Stimulated activated naive CD8-positive, alpha-beta T cell treated with anti-CD3 and anti-CD28 coated beads, Interleukin-15, amount 100 ng/mL, for 72 hours (primary cell): ENCODE results near the gene AMH.

Source experiments
- ATAC-seq: fragments of 150-1000 bp; cut with Tn5 transposase; 2 replicates; pipeline ENCODE4 v1.10.0; 2021; ENCODE audit warnings: mild to moderate bottlenecking, moderate library complexity
- DNase-seq, 2 donors: peaks; one replicate each; pipeline ENCODE4 v3.0.0; 2021 to 2022
- H3K27ac Mint-ChIP-seq, 2 donors: one replicate each; pipeline ENCODE4 v1.8.0; 2022; ENCODE audit warnings: mild to moderate bottlenecking in 2 of 2, mixed read lengths in 2 of 2, moderate library complexity in 2 of 2
- H3K27me3 Mint-ChIP-seq: one replicate; pipeline ENCODE4 v1.8.0; 2022; ENCODE audit warnings: mixed read lengths
- H3K4me1 Mint-ChIP-seq: one replicate; pipeline ENCODE4 v1.8.0; 2022; ENCODE audit warnings: mild to moderate bottlenecking, mixed read lengths
- H3K4me3 Mint-ChIP-seq, 2 donors: one replicate each; pipeline ENCODE4 v1.8.0; 2022; ENCODE audit warnings: mild to moderate bottlenecking in 2 of 2, mixed read lengths in 2 of 2, moderate library complexity in 1 of 2
- H3K9me3 Mint-ChIP-seq, 2 donors: one replicate each; pipeline ENCODE4 v1.8.0; 2022; ENCODE audit warnings: mixed read lengths in 2 of 2

The AMH gene

DNA sequence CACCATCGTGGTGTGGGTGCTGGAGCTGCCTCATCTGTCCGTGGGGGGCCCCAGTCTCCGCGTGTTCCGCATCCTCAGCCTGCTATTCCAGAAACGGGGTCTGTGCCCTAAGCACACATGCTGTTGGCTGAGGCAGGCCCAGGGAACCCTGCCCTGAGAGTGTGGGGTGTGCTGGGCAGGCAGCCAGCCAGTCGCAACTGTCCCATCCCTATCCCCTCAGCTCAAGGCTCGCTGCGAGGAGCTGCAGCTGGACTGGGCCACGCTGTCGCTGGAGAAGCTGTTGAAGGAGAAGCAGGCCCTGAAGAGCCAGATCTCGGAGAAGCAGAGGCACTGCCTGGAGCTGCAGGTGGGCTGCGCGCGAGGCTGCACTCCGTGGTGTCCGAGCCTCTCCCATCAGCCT, 34.9 kb upstream of the AMH start:
- no peaks in the 10 kb centered on the region for H3K27me3 Mint-ChIP-seq
- DNase-seq (no peak), ATAC-seq (no peak)
- H3K9me3 Mint-ChIP-seq: no peaks in the 10 kb centered on the region
- no peak overlapping the region for H3K4me3 Mint-ChIP-seq
- H3K4me1 Mint-ChIP-seq: peaks cover 23% of the 10 kb centered on the region
- H3K27ac Mint-ChIP-seq: no peak overlapping the region

DNA sequence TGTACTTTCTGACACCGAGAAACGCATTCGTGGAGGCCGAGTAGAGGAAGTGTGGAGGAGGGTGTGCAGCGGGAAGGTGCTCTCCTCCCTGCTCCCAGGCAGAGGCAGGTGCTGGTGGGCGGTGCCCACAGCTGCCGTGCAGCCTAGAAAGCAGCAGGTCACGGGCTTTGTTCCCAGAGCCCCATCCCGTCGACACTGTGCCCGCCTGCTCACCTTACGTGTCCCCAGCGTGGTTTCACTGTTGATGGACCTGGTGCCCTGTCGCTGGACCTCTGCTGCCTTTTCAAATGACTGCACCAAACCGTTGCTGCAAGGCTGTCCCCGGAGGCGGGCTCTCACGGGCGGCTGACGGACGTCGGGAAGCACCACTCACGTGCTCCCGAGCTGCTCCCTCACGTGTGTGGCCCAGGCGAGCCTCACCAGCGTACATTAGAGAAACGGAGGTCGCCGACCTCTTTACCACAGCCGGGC, 33.8 kb upstream of the AMH start:
- Mint-ChIP-seq H3K4me1 (peaks cover 28% of the 10 kb centered on the region), H3K27me3 (no peaks in the 10 kb centered on the region), H3K27ac (peak overlapping the region in 1 of 2 donors; percentile 42), H3K4me3 (no peak overlapping the region), H3K9me3 (no peaks in the 10 kb centered on the region)
- no peak for DNase-seq
- no peak for ATAC-seq

DNA sequence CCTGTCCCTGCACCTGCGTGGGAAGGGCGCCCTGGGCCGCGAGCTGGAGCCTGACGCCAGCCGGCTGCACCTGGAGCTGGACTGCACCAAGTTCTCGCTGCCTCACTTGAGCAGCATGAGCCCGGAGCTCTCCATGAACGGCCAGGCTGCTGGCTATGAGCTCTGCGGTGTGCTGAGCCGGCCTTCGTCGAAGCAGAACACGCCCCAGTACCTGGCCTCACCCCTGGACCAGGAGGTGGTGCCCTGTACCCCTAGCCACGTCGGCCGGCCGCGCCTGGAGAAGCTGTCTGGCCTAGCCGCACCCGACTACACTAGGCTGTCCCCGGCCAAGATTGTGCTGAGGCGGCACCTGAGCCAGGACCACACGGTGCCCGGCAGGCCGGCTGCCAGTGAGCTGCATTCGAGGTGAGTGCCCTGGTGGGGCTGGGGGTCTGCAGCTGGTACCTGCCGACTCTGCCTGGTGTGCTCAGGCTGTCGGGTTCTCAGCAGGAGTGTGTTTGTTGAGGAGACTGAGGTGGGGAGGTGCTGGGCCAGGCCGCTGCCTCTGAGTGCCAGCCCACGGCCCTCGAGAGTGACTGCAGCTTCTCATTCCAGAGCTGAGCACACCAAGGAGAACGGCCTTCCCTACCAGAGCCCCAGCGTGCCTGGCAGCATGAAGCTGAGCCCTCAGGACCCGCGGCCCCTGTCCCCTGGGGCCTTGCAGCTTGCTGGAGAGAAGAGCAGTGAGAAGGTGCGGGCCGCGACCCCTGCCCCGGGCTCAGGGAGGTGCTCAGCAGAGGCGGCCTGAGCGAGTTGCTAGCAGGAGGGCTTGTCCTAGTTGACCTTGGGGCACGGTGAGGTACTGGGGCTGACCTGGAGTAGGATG, 32.5 kb upstream of the AMH start:
- Mint-ChIP-seq H3K27ac (no peak overlapping the region), H3K27me3 (no peaks in the 10 kb centered on the region), H3K4me1 (peaks cover 28% of the 10 kb centered on the region), H3K9me3 (no peaks in the 10 kb centered on the region), H3K4me3 (no peak overlapping the region)
- ATAC-seq (no peak), DNase-seq (no peak)

DNA sequence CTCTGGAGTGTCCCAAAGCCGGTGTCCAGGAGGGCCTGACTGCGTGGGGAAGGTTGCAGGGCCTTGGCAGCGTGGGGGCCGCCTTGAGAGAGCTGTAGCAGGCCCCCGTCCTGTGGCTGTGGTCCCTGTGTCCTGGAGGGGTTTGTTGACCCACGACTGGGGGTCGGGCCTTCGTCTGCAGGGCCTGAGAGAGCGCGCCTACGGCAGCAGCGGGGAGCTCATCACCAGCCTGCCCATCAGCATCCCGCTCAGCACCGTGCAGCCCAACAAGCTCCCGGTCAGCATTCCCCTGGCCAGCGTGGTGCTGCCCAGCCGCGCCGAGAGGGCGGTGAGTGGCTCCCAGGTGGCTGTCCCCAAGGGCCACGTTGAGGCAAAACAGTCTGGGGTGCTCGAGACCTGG, 31.5 kb upstream of the AMH start:
- no peak overlapping the region for H3K27ac Mint-ChIP-seq
- ATAC-seq (no peak), DNase-seq (no peak)
- H3K4me3 Mint-ChIP-seq: no peak overlapping the region
- H3K4me1 Mint-ChIP-seq: peaks cover 32% of the 10 kb centered on the region
- no peaks in the 10 kb centered on the region for H3K27me3 Mint-ChIP-seq
- no peaks in the 10 kb centered on the region for H3K9me3 Mint-ChIP-seq

DNA sequence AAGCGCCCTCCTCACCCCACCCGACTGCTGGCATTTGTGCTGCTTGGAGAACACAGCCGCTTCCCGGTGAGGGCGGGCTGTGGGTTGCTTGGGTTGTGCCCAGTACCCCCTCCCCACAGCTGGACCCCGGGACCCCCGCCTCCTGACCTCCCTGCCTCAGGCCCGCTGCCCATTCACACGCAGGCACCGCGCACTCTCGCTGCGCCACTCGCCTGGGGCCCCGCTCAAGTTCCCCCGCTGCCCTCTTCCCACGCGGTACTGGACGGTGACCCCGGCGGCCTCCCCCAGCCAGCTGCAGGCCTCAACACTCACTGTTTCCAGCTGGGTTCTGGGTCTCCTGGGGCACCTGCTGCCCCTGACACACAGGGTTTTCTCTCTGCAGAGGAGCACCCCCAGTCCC, 29.4 kb upstream of the AMH start:
- H3K27ac Mint-ChIP-seq: peak overlapping the region in 1 of 2 donors; percentile 92
- H3K9me3 Mint-ChIP-seq: no peaks in the 10 kb centered on the region
- no peaks in the 10 kb centered on the region for H3K27me3 Mint-ChIP-seq
- no peak overlapping the region for H3K4me3 Mint-ChIP-seq
- DNase-seq (no peak), ATAC-seq (peak; percentile 7)
- H3K4me1 Mint-ChIP-seq: peaks cover 32% of the 10 kb centered on the region

DNA sequence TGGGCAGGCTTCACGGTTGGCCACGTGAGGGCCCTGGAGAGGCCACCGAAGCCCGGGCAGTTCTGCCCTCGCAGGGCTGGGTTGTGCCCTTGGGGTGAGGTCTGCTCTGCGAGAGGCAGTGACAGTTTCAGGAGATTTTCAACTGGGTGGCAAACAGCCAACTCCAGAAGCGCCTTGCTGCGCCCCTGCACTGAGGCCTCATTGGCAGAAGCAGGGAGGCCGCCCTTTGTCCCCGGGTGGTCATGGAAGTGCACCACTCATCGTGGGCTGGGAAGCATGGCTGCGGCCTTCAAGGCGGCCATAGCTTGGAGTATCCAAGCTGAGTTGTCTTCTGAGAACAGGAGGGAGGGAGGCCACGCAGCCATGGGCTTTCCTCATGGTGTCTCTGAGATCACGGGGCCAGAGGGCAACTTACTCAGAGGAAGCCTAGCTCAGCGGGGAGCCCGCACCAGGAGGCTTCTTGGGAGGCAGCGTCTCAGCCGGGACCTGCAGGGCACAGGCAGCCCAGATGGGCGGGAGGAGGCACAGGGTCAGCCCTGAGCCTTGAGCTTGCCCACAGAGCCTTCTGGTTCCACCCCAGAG, 27.8 kb upstream of the AMH start:
- ATAC-seq (no peak), DNase-seq (no peak)
- Mint-ChIP-seq H3K4me1 (peaks cover 22% of the 10 kb centered on the region), H3K27ac (no peak overlapping the region), H3K9me3 (no peaks in the 10 kb centered on the region), H3K4me3 (no peak overlapping the region), H3K27me3 (no peaks in the 10 kb centered on the region)

DNA sequence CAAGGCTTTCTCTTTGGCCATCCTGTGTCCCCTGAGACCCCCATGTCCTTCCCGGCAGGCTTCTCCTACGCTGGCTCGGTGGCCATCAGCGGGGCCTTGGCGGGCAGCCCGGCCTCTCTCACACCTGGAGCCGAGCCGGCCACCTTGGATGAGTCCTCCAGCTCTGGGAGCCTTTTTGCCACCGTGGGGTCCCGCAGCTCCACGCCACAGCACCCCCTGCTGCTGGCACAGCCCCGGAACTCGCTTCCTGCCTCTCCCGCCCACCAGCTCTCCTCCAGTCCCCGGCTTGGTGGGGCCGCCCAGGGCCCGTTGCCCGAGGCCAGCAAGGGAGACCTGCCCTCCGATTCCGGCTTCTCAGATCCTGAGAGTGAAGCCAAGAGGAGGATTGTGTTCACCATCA, 27.2 kb upstream of the AMH start:
- ATAC-seq: no peak
- H3K27ac Mint-ChIP-seq: no peak overlapping the region

DNA sequence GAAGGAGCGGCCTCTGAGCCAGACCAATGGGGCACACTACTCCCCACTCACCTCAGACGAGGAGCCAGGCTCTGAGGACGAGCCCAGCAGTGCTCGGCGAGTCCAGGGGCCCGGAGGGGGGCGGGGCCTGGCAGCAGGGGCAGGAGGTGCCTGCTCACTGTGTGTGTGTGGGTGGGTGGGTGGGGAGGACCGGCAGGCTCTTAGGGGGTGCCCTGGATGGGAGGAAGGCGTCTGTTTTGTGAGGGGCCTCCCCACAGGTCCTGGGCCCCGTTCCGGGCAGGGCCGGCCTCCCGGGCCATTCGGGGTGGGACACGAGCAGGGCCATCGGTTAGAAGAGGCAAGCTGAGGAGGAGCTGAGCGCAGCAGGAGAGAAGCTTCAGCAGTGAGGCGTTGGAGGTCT, 25.7 kb upstream of the AMH start:
- H3K27me3 Mint-ChIP-seq: no peaks in the 10 kb centered on the region
- ATAC-seq: no peak
- H3K4me3 Mint-ChIP-seq: no peak overlapping the region
- no peaks in the 10 kb centered on the region for H3K9me3 Mint-ChIP-seq
- H3K4me1 Mint-ChIP-seq: peaks cover 22% of the 10 kb centered on the region
- H3K27ac Mint-ChIP-seq: no peak overlapping the region
- no peak for DNase-seq

More for the DNA sequence above, 27.2 kb upstream of the AMH start:
- Mint-ChIP-seq H3K27me3 (no peaks in the 10 kb centered on the region), H3K4me3 (no peak overlapping the region), H3K9me3 (no peaks in the 10 kb centered on the region), H3K4me1 (peaks cover 22% of the 10 kb centered on the region)
- DNase-seq: no peak

DNA sequence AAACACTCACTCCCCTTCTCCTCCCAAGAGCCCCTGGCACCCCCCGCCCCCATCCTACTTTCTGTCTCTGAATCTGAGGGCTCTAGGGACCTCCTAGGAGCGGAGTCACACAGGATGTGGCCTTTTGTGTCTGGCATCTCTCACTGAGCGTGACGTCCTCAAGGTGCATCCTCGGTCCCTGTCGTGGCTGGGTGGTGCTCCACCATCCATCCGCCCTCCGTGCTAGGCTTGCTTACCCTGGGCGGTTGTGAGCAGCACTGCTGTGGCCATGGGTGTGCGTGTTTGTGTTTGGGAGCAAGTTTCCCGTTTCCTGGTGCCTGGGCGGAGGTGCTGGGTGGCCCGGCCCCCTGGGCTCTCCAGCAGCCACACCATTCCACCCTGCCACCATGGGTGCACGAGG, 25.2 kb upstream of the AMH start:
- H3K4me1 Mint-ChIP-seq: peaks cover 22% of the 10 kb centered on the region
- H3K9me3 Mint-ChIP-seq: no peaks in the 10 kb centered on the region
- no peak overlapping the region for H3K4me3 Mint-ChIP-seq
- H3K27ac Mint-ChIP-seq: peak overlapping the region in 1 of 2 donors; percentile 37
- DNase-seq (no peak), ATAC-seq (peak; percentile 41)
- H3K27me3 Mint-ChIP-seq: no peaks in the 10 kb centered on the region

DNA sequence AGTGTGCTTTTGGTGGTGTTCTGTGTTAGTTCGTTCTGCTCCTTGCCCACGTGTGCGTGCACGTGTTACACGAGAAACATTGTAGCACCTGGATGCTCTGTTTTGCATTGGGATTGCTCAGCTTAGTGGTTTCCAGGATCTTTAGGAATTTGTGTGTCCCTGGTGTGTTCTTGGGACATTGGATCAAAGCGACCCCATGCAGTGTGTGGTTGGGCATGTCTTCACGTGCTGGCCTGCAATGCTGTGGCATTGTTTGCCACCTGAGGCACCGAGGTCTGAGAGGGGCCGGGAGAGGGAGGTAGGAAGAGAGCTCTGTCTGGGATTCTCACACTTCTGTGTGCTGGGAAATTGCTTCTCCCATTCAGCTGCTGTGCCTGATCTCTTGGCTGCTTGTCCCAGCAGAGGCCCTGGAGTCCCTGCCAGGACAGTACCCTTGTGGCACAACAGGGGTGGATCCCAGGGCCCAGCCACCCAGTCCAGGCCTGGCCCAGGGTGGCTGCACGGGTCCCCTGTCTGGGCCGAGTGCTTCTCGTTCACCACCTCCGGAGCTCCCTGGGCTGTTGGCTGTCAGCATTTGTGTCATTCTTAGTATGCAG, 24.3 kb upstream of the AMH start:
- Mint-ChIP-seq H3K27me3 (no peaks in the 10 kb centered on the region), H3K27ac (peak overlapping the region in 1 of 2 donors; percentile 30), H3K4me3 (no peak overlapping the region), H3K4me1 (peaks cover 22% of the 10 kb centered on the region), H3K9me3 (no peaks in the 10 kb centered on the region)
- ATAC-seq (no peak), DNase-seq (no peak)

DNA sequence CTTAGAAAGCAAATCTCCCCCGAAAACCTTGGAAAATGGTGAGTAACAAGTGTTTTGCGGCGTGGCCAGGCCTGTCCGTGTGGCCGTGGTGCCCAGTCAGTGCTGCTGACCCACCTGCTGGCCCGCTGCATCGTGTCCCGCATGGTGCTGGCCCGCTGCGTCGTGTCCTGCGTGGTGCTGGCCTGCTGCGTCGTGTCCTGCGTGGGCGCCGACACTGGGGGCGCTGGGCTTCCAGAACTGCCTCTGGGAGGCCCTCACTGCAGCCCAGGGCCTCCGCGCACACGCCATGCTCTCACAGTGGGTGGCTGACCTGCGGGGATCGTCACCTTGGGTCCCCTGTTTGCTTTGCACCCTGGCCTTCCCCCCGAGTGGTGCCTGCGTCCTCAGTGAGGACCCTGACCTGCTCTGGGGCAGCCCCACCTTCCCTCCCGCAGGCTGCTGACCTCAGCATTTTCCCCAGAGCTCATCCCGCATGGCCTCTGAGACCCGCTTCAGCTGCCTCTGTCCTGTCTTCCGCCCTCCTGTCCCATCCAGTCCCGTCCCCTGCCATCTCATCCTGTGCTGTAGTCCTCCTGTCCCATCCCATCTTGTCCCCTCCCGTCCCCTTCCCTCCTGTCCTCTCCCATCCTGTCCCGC, 23.6 kb upstream of the AMH start:
- no peaks in the 10 kb centered on the region for H3K27me3 Mint-ChIP-seq
- no peak for ATAC-seq
- H3K9me3 Mint-ChIP-seq: no peaks in the 10 kb centered on the region
- DNase-seq: no peak
- peak overlapping the region in 1 of 2 donors; percentile 29 for H3K4me3 Mint-ChIP-seq
- H3K4me1 Mint-ChIP-seq: peaks cover 17% of the 10 kb centered on the region
- no peak overlapping the region for H3K27ac Mint-ChIP-seq

DNA sequence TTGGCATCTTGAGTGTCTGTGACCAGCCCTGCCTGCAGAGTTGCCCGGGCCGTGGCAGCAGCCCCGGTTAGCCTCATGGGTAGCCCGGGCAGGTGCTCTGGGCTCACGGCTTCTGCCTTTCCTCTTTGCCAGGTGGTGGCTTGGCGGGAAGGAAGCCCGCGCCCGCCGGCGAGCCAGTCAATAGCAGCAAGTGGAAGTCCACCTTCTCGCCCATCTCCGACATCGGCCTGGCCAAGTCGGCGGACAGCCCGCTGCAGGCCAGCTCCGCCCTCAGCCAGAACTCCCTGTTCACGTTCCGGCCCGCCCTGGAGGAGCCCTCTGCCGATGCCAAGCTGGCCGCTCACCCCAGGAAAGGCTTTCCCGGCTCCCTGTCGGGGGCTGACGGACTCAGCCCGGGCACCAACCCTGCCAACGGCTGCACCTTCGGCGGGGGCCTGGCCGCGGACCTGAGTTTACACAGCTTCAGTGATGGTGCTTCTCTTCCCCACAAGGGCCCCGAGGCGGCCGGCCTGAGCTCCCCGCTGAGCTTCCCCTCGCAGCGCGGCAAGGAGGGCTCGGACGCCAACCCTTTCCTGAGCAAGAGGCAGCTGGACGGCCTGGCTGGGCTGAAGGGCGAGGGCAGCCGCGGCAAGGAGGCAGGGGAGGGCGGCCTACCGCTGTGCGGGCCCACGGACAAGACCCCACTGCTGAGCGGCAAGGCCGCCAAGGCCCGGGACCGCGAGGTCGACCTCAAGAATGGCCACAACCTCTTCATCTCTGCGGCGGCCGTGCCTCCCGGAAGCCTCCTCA, 22.9 kb upstream of the AMH start:
- Mint-ChIP-seq H3K27ac (no peak overlapping the region), H3K9me3 (no peaks in the 10 kb centered on the region), H3K4me3 (no peak overlapping the region), H3K27me3 (no peaks in the 10 kb centered on the region), H3K4me1 (peaks cover 17% of the 10 kb centered on the region)
- ATAC-seq (no peak), DNase-seq (no peak)

DNA sequence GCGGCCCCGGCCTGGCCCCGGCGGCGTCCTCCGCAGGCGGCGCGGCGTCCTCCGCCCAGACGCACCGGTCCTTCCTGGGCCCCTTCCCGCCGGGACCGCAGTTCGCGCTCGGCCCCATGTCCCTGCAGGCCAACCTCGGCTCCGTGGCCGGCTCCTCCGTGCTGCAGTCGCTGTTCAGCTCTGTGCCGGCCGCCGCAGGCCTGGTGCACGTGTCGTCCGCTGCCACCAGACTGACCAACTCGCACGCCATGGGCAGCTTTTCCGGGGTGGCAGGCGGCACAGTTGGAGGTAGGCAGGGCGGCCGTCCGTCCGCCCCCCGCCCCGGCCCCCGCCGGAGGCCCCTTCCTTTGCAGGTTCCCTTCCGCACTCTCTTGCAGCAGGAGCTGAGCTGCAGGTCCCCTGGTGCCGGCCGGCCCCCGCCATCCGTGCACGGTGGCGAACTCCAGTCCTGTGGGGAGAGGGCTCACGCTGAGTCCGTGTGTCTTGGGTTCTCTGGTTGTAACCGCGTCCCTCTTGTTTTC, 22.2 kb upstream of the AMH start:
- Mint-ChIP-seq H3K4me3 (no peak overlapping the region), H3K9me3 (no peaks in the 10 kb centered on the region), H3K4me1 (peaks cover 17% of the 10 kb centered on the region), H3K27ac (peak overlapping the region in 1 of 2 donors; percentile 63), H3K27me3 (no peaks in the 10 kb centered on the region)
- ATAC-seq: no peak
- DNase-seq: no peak

DNA sequence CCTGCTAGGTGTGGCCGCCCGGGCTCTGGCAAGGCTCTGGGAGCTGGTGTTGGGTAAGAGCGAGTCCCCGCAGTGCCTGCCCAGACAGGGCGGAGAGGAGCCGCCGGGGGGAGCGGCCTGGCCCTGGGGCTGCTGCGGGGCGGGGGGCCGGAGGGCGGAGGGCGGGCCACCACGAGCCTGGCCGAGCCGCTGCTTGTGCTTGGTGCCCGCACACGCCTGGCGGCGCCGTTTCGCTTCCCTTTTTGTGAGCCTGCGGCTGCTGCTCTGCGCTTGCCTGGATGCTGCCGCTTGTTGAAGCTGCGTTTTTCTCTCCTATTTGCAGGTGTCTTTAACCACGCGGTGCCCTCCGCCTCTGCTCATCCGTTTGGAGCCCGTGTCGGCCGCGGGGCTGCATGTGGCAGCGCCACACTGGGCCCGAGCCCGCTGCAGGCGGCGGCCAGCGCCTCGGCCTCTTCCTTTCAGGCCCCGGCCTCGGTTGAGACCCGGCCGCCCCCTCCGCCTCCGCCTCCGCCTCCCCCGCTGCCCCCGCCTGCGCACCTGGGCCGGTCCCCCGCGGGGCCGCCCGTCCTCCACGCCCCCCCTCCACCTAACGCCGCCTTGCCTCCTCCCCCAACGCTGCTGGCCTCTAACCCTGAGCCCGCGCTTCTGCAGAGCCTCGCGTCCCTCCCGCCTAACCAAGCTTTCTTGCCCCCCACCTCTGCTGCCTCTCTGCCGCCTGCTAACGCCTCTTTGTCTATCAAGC, 21.5 kb upstream of the AMH start:
- H3K4me1 Mint-ChIP-seq: peaks cover 19% of the 10 kb centered on the region
- peak overlapping the region in 1 of 2 donors; percentile 67 for H3K27ac Mint-ChIP-seq
- ATAC-seq (peak; percentile 29), DNase-seq (no peak)
- H3K9me3 Mint-ChIP-seq: no peaks in the 10 kb centered on the region
- H3K4me3 Mint-ChIP-seq: no peak overlapping the region
- no peaks in the 10 kb centered on the region for H3K27me3 Mint-ChIP-seq
